ENCODE data around the gene SLC38A3.
A peak's percentile ranks its signal among the peaks of the same experiment; 100 is the strongest.
"Not testable (repeated sequence)": the region's sequence is repeated elsewhere in the genome, so short reads cannot be mapped to it uniquely, and the experiment has no call there.

The SLC38A3 gene

GRCh38 chr3:50260027-50260941 is 55.2 kb downstream of the SLC38A3 start:
- Histone ChIP-seq H3K79me2 (ENCODE audit: low read length) (no peaks in the 10 kb centered on the region), H3K4me2 (ENCODE audit: low read length) (peak overlapping the region; percentile 96), H2AFZ (ENCODE audit: low read depth, low read length) (peak overlapping the region; percentile 27; the same call in 1 of the 2 replicates), H3K36me3 (replicated peaks; ENCODE audit: low read depth, low read length) (peaks cover 35% of the 10 kb centered on the region), H4K20me1 (ENCODE audit: insufficient read depth, low read length) (0 out of 2 replicates have a peak, but pooled peaks cover 2% of the 10 kb centered on the region), H3K4me1 (ENCODE audit: low read length) (peaks cover 13% of the 10 kb centered on the region), H3K4me3 (ENCODE audit: low read length) (peak overlapping the region; percentile 86), H3K27me3 (ENCODE audit: low read depth, low read length) (no peaks in the 10 kb centered on the region), H3K27ac (ENCODE audit: low read length) (peak overlapping the region; percentile 28), H3K9me3 (ENCODE audit: insufficient read depth, low read length) (0 out of 2 replicates have a peak, but pooled peaks cover 6% of the 10 kb centered on the region), H3K9ac (ENCODE audit: low read length) (peak overlapping the region; percentile 83)
- no peak for TF ChIP-seq EZH2phosphoT487 (IDR thresholded peaks at IDR 0.05; ENCODE audit: low read depth)
- peak; percentile 87 for TF ChIP-seq CTCF (IDR thresholded peaks at IDR 0.05; ENCODE audit: low read depth, low read length)

DNA sequence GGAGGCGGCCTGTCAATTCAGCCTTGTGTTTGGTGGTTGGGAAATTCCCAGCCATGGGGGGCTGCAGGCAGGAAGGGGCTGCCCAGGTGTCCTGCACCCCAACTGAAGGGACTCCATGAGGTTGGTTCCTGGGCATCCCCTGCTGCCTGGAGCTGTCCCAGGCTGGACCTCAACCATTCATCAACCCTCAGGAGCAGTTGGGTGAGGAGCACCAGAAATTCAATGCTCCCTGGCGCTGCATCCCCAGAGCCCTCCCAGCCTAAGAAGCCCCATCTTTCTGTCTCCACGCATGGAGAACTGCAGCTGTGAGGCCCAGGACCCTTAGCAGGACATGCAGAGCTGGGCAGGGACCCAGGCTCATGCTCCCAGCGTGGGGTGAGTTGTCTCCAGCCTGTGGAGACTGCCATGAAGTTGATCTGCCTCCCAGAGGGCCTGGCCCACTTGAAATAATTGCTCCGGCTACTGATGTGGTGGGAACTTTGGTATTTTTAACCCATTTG is 55.9 kb downstream of the SLC38A3 start:
- no peak overlapping the region for H3K27ac ChIP-seq (ENCODE audit: low read length)

GRCh38 chr3:50261505-50261904 is 56.4 kb downstream of the SLC38A3 start:
- Histone ChIP-seq H3K4me3 (ENCODE audit: low read length) (0 out of 2 replicates have a peak overlapping the region, but pooled peaks have one; percentile 86), H3K9me3 (ENCODE audit: insufficient read depth, low read length) (0 out of 2 replicates have a peak, but pooled peaks cover 6% of the 10 kb centered on the region), H3K27ac (ENCODE audit: low read length) (no peak overlapping the region), H3K4me2 (ENCODE audit: low read length) (peak overlapping the region; percentile 96; the same call in 1 of the 2 replicates), H2AFZ (ENCODE audit: low read depth, low read length) (no peak overlapping the region), H3K79me2 (ENCODE audit: low read length) (no peaks in the 10 kb centered on the region), H3K9ac (ENCODE audit: low read length) (peak overlapping the region; percentile 83; the same call in 1 of the 2 replicates), H4K20me1 (ENCODE audit: insufficient read depth, low read length) (no peaks in the 10 kb centered on the region), H3K27me3 (ENCODE audit: low read depth, low read length) (peaks cover 5% of the 10 kb centered on the region), H3K4me1 (ENCODE audit: low read length) (peaks cover 13% of the 10 kb centered on the region), H3K36me3 (replicated peaks; ENCODE audit: low read depth, low read length) (peaks cover 27% of the 10 kb centered on the region)
- TF ChIP-seq EZH2phosphoT487 (IDR thresholded peaks at IDR 0.05; ENCODE audit: low read depth) (no peak), CTCF (IDR thresholded peaks at IDR 0.05; ENCODE audit: low read depth, low read length) (no peak)

More for the DNA sequence above, 55.9 kb downstream of the SLC38A3 start:
- Histone ChIP-seq H3K4me2 (ENCODE audit: low read length) (peak overlapping the region; percentile 96), H3K4me1 (ENCODE audit: low read length) (peaks cover 13% of the 10 kb centered on the region), H3K9me3 (ENCODE audit: insufficient read depth, low read length) (0 out of 2 replicates have a peak, but pooled peaks cover 6% of the 10 kb centered on the region), H3K4me3 (ENCODE audit: low read length) (peak overlapping the region; percentile 86), H3K79me2 (ENCODE audit: low read length) (no peaks in the 10 kb centered on the region), H4K20me1 (ENCODE audit: insufficient read depth, low read length) (no peaks in the 10 kb centered on the region), H3K9ac (ENCODE audit: low read length) (peak overlapping the region; percentile 83), H3K36me3 (replicated peaks; ENCODE audit: low read depth, low read length) (peaks cover 32% of the 10 kb centered on the region), H2AFZ (ENCODE audit: low read depth, low read length) (no peak overlapping the region), H3K27me3 (ENCODE audit: low read depth, low read length) (0 out of 2 replicates have a peak, but pooled peaks cover under 1% of the 10 kb centered on the region)
- no peak for TF ChIP-seq EZH2phosphoT487 (IDR thresholded peaks at IDR 0.05; ENCODE audit: low read depth)
- TF ChIP-seq CTCF (IDR thresholded peaks at IDR 0.05; ENCODE audit: low read depth, low read length), result no peak

DNA sequence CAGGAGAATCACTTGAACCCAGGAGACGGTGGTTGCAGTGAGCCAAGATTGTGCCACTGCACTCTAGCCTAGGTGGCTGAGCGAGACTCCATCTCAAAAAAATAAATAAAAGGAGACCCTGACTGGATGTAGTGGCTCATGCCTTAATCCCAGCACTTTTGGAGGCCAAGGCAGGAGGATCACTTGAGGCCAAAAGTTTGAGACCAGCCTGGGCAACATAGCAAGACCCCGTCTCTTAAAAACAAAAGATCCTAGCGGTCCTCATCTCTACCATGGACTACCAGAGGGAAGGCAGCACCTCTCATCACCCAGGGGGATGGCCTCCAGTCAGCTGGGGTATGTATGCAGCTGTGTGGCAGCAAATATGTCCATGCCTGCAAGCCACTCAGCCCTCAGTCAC is 57.1 kb downstream of the SLC38A3 start:
- H4K20me1 ChIP-seq (ENCODE audit: insufficient read depth, low read length); H3K9me3 ChIP-seq (ENCODE audit: insufficient read depth, low read length); H2AFZ ChIP-seq (ENCODE audit: low read depth, low read length); H3K9ac ChIP-seq (ENCODE audit: low read length); H3K4me3 ChIP-seq (ENCODE audit: low read length); H3K79me2 ChIP-seq (ENCODE audit: low read length); H3K4me2 ChIP-seq (ENCODE audit: low read length); H3K27ac ChIP-seq (ENCODE audit: low read length): not testable (repeated sequence)
- peaks cover 20% of the 10 kb centered on the region for H3K36me3 ChIP-seq (replicated peaks; ENCODE audit: low read depth, low read length)
- peaks cover 12% of the 10 kb centered on the region for H3K27me3 ChIP-seq (ENCODE audit: low read depth, low read length)
- peaks cover 13% of the 10 kb centered on the region for H3K4me1 ChIP-seq (ENCODE audit: low read length)

Data from OCI-LY3 (cell line).